Mucosa of stomach (tissue), 1 donor: ENCODE results near the gene SLC2A13.
"Not testable (repeated sequence)": the region's sequence is repeated elsewhere in the genome, so short reads cannot be mapped to it uniquely, and the experiment has no call there.

ENCODE experiments used
- H3K27me3 ChIP-seq: one replicate; pipeline ENCODE4 v1.7.0; 2013; ENCODE audit warnings: mild to moderate bottlenecking, low read length; ENCODE audit not compliant: control insufficient read depth, insufficient read depth
- H3K36me3 ChIP-seq: one replicate; pipeline ENCODE4 v1.7.0; 2013; ENCODE audit warnings: low read length; ENCODE audit not compliant: control insufficient read depth, insufficient read depth
- H3K4me1 ChIP-seq: one replicate; pipeline ENCODE4 v1.7.0; 2013; ENCODE audit warnings: mild to moderate bottlenecking, low read length; ENCODE audit not compliant: control insufficient read depth, insufficient read depth
- H3K4me3 ChIP-seq: one replicate; pipeline ENCODE4 v1.7.0; 2013; ENCODE audit warnings: low read length
- H3K9ac ChIP-seq: one replicate; pipeline ENCODE4 v1.7.0; 2013; ENCODE audit warnings: mild to moderate bottlenecking, low read length, moderate library complexity
- H3K9me3 ChIP-seq: one replicate; pipeline ENCODE4 v1.7.0; 2013; ENCODE audit warnings: mild to moderate bottlenecking, low read length, moderate library complexity; ENCODE audit not compliant: control insufficient read depth
- donor health status: Pancreatic carcinoma.

Gene SLC2A13

GRCh38 chr12:40031965-40032364, 73.9 kb downstream of the SLC2A13 start:
- H3K4me3 ChIP-seq: no peak overlapping the region
- peak overlapping the region; percentile 22 for H3K9ac ChIP-seq
- peaks cover 12% of the 10 kb centered on the region for H3K4me1 ChIP-seq
- H3K9me3 ChIP-seq: no peaks in the 10 kb centered on the region
- no peaks in the 10 kb centered on the region for H3K27me3 ChIP-seq
- no peaks in the 10 kb centered on the region for H3K36me3 ChIP-seq

- not testable (repeated sequence) for H3K27me3 ChIP-seq, H3K9ac ChIP-seq, H3K36me3 ChIP-seq, H3K4me3 ChIP-seq, H3K9me3 ChIP-seq
- peaks cover 12% of the 10 kb centered on the region for H3K4me1 ChIP-seq
Measured at GRCh38 chr12:40030970-40031369, 74.9 kb downstream of the SLC2A13 start.

GRCh38 chr12:40028296-40028695, 77.6 kb downstream of the SLC2A13 start:
- Histone ChIP-seq H3K36me3 (no peaks in the 10 kb centered on the region), H3K9me3 (no peaks in the 10 kb centered on the region), H3K4me3 (no peak overlapping the region), H3K27me3 (no peaks in the 10 kb centered on the region), H3K9ac (no peak overlapping the region), H3K4me1 (peaks cover 6% of the 10 kb centered on the region)

- Histone ChIP-seq H3K4me1 (no peaks in the 10 kb centered on the region), H3K9ac (no peak overlapping the region), H3K36me3 (no peaks in the 10 kb centered on the region), H3K9me3 (no peaks in the 10 kb centered on the region), H3K27me3 (no peaks in the 10 kb centered on the region), H3K4me3 (no peak overlapping the region)
Measured at GRCh38 chr12:40022850-40023249, 83.0 kb downstream of the SLC2A13 start.

- Histone ChIP-seq H3K9me3 (no peaks in the 10 kb centered on the region), H3K9ac (no peak overlapping the region), H3K4me3 (no peak overlapping the region), H3K36me3 (no peaks in the 10 kb centered on the region), H3K27me3 (no peaks in the 10 kb centered on the region), H3K4me1 (no peaks in the 10 kb centered on the region)
Measured at GRCh38 chr12:40020261-40020691, 85.6 kb downstream of the SLC2A13 start.

- Histone ChIP-seq H3K9ac (no peak overlapping the region), H3K27me3 (no peaks in the 10 kb centered on the region), H3K4me1 (no peaks in the 10 kb centered on the region), H3K4me3 (no peak overlapping the region), H3K36me3 (no peaks in the 10 kb centered on the region), H3K9me3 (no peaks in the 10 kb centered on the region)
Measured at GRCh38 chr12:40017488-40017887, 88.4 kb downstream of the SLC2A13 start.

- Histone ChIP-seq H3K9me3 (no peaks in the 10 kb centered on the region), H3K9ac (no peak overlapping the region), H3K4me3 (no peak overlapping the region), H3K36me3 (no peaks in the 10 kb centered on the region), H3K27me3 (no peaks in the 10 kb centered on the region), H3K4me1 (no peaks in the 10 kb centered on the region)
Measured at GRCh38 chr12:40016980-40017379, 88.9 kb downstream of the SLC2A13 start.

GRCh38 chr12:40015881-40016280, 90.0 kb downstream of the SLC2A13 start:
- H3K4me1 ChIP-seq: no peaks in the 10 kb centered on the region
- no peak overlapping the region for H3K9ac ChIP-seq
- H3K4me3 ChIP-seq: no peak overlapping the region
- H3K27me3 ChIP-seq: no peaks in the 10 kb centered on the region
- H3K9me3 ChIP-seq: no peaks in the 10 kb centered on the region
- H3K36me3 ChIP-seq: no peaks in the 10 kb centered on the region

GRCh38 chr12:40015345-40015744, 90.5 kb downstream of the SLC2A13 start:
- no peak overlapping the region for H3K4me3 ChIP-seq
- H3K36me3 ChIP-seq: no peaks in the 10 kb centered on the region
- no peak overlapping the region for H3K9ac ChIP-seq
- H3K9me3 ChIP-seq: no peaks in the 10 kb centered on the region
- H3K27me3 ChIP-seq: no peaks in the 10 kb centered on the region
- H3K4me1 ChIP-seq: no peaks in the 10 kb centered on the region

- H3K27me3 ChIP-seq: no peaks in the 10 kb centered on the region
- H3K36me3 ChIP-seq: no peaks in the 10 kb centered on the region
- no peak overlapping the region for H3K4me3 ChIP-seq
- H3K4me1 ChIP-seq: no peaks in the 10 kb centered on the region
- no peak overlapping the region for H3K9ac ChIP-seq
- no peaks in the 10 kb centered on the region for H3K9me3 ChIP-seq
Measured at GRCh38 chr12:40013847-40014246, 92.0 kb downstream of the SLC2A13 start.

GRCh38 chr12:40013292-40013691, 92.6 kb downstream of the SLC2A13 start:
- Histone ChIP-seq H3K36me3 (no peaks in the 10 kb centered on the region), H3K4me1 (no peaks in the 10 kb centered on the region), H3K27me3 (no peaks in the 10 kb centered on the region), H3K9ac (no peak overlapping the region), H3K9me3 (no peaks in the 10 kb centered on the region), H3K4me3 (no peak overlapping the region)

- H3K9ac ChIP-seq: no peak overlapping the region
- H3K4me3 ChIP-seq: no peak overlapping the region
- H3K9me3 ChIP-seq: no peaks in the 10 kb centered on the region
- H3K4me1 ChIP-seq: no peaks in the 10 kb centered on the region
- H3K36me3 ChIP-seq: no peaks in the 10 kb centered on the region
- H3K27me3 ChIP-seq: no peaks in the 10 kb centered on the region
Measured at GRCh38 chr12:40012711-40013110, 93.2 kb downstream of the SLC2A13 start.

GRCh38 chr12:40011775-40012129, 94.1 kb downstream of the SLC2A13 start:
- H3K4me1 ChIP-seq: no peaks in the 10 kb centered on the region
- H3K4me3 ChIP-seq: no peak overlapping the region
- no peaks in the 10 kb centered on the region for H3K27me3 ChIP-seq
- no peaks in the 10 kb centered on the region for H3K36me3 ChIP-seq
- H3K9me3 ChIP-seq: no peaks in the 10 kb centered on the region
- no peak overlapping the region for H3K9ac ChIP-seq
